ENCODE measurements around the gene MAP2K7.

DNA sequence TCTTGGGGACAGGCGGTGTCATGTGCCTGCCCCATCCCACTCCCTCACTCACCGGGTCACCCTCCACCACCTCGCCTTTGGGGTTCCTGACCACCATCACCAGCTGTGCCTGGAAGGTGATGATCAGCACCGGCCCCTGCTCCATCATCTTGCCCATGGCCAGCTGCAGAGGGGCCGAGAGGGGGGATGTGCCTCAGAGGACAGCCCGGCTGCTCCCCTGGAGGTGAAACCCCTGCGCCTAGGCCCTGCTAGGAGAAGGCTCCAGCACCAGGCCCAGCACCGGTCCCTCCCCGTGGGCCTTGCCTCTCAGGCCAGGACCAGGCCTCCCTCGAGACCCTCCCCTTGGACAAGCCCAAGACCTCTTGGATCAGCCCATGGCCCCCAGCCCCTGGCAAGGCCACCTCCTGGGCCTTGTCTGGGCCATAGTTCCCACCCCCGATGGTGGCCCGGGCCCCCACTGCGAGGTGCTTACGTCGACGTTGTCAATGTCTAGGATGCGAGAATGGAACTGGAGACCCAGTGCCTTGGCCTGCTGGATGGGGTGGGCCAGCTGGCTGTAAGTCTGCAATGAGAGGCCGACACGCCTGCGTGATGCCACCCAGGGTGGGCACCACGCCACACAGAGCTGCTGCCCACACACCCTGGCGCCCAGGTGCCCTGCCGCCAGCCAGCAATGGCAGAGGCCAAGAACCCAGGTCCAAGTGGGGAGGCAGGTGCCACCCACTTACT is 24.1 kb downstream of the MAP2K7 start:
- TF ChIP-seq, protein P1, sequence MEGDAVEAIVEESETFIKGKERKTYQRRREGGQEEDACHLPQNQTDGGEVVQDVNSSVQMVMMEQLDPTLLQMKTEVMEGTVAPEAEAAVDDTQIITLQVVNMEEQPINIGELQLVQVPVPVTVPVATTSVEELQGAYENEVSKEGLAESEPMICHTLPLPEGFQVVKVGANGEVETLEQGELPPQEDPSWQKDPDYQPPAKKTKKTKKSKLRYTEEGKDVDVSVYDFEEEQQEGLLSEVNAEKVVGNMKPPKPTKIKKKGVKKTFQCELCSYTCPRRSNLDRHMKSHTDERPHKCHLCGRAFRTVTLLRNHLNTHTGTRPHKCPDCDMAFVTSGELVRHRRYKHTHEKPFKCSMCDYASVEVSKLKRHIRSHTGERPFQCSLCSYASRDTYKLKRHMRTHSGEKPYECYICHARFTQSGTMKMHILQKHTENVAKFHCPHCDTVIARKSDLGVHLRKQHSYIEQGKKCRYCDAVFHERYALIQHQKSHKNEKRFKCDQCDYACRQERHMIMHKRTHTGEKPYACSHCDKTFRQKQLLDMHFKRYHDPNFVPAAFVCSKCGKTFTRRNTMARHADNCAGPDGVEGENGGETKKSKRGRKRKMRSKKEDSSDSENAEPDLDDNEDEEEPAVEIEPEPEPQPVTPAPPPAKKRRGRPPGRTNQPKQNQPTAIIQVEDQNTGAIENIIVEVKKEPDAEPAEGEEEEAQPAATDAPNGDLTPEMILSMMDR (tag by site-specific recombination; IDR thresholded peaks at IDR 0.05) = no peak
- no peak for TF ChIP-seq KLF16 (tag by site-specific recombination; IDR thresholded peaks at IDR 0.05)
- no peak for TF ChIP-seq ZNF670 (tag by site-specific recombination; IDR thresholded peaks at IDR 0.05; ENCODE audit: low read depth)
- TF ChIP-seq ZNF529 (tag by site-specific recombination; IDR thresholded peaks at IDR 0.05; ENCODE audit: insufficient replicate concordance) = no peak
- TF ChIP-seq ZNF549 (tag by site-specific recombination; IDR thresholded peaks at IDR 0.05) = no peak
- TF ChIP-seq ZNF121 (tag by site-specific recombination; IDR thresholded peaks at IDR 0.05) = no peak
- no peak for TF ChIP-seq ZNF76 (tag by site-specific recombination; IDR thresholded peaks at IDR 0.05; ENCODE audit: borderline replicate concordance, low read depth)
- TF ChIP-seq ZNF280D (tag by site-specific recombination; IDR thresholded peaks at IDR 0.05) = no peak
- no peak for TF ChIP-seq TSHZ1 (tag by site-specific recombination; IDR thresholded peaks at IDR 0.05; ENCODE audit: borderline replicate concordance)

Measured in HEK293 (cell line).